H1 (cell line): ENCODE measurements around the gene SMIM15. TPM values are rescaled to one million over a fixed set of nuclear protein-coding genes. Genes with fewer than 3 reads are reported as not detected.

Experiments used
- CTCF ChIA-PET: fragments of 300-600 bp; sonication (Branson Sonifier 250); formaldehyde crosslinking; loops from one replicate; lab custom pipeline; 2021; ENCODE audit not compliant: partially characterized antibody; lab: Charles Lee
- POLR2A ChIA-PET: fragments of 300-600 bp; sonication (Branson Sonifier 250); formaldehyde crosslinking; loops from one replicate; lab custom pipeline; 2021; ENCODE audit warnings: inconsistent platforms; ENCODE audit not compliant: partially characterized antibody; lab: Charles Lee
- DNase-seq, 2 experiments: peaks; one replicate each; pipeline versions ENCODE4 v3.0.0 to v3.0.0-alpha.2; 2010 to 2022; ENCODE audit warnings: low spot score in 2 of 2, low read depth in 1 of 2, mixed read lengths in 1 of 2
- FAIRE-seq: peaks from 2 replicates; lab custom pipeline; 2011; peaks lifted over from hg19 to GRCh38; lab: Jason Lieb, UNC
- H2AFZ ChIP-seq: 2 replicates; pipeline ENCODE4 v1.8.1; 2012; ENCODE audit warnings: low read length, inconsistent platforms
- H2AK5ac ChIP-seq: 2 replicates; pipeline ENCODE4 v1.6.1; 2013; ENCODE audit warnings: low read depth, low read length
- H2BK120ac ChIP-seq: replicated peaks from 2 replicates; pipeline ENCODE3; 2013; ENCODE audit warnings: low read depth, low read length, inconsistent platforms
- H2BK12ac ChIP-seq: 2 replicates; pipeline ENCODE4 v1.6.1; 2013; ENCODE audit warnings: low read depth, low read length
- H2BK15ac ChIP-seq: 2 replicates; pipeline ENCODE4 v1.6.1; 2013; ENCODE audit warnings: low read length
- H2BK20ac ChIP-seq: 2 replicates; pipeline ENCODE4 v1.6.1; 2013; ENCODE audit warnings: low read length
- H2BK5ac ChIP-seq: 2 replicates; pipeline ENCODE4 v1.6.1; 2013; ENCODE audit warnings: low read depth, low read length
- H3K14ac ChIP-seq: 2 replicates; pipeline ENCODE4 v1.6.1; 2013; ENCODE audit warnings: inconsistent platforms; ENCODE audit not compliant: insufficient read length
- H3K18ac ChIP-seq: 2 replicates; pipeline ENCODE4 v1.6.1; 2013; ENCODE audit warnings: low read length; ENCODE audit errors: extremely low read depth
- H3K23ac ChIP-seq: 2 replicates; pipeline ENCODE4 v1.6.1; 2013; ENCODE audit warnings: inconsistent platforms; ENCODE audit not compliant: insufficient read length
- H3K23me2 ChIP-seq: 2 replicates; pipeline ENCODE4 v1.6.1; 2013; ENCODE audit warnings: low read depth, low read length
- H3K27ac ChIP-seq: 2 replicates; pipeline ENCODE4 v1.6.1; 2011; ENCODE audit warnings: low read depth, low read length, inconsistent platforms
- H3K27me3 ChIP-seq, 4 experiments: replicated peaks in 1 of 4; 1 replicate in 1 of 4; 2 replicates in 3 of 4; pipeline versions ENCODE4 v1.6.1 to v1.8.1; 2011 to 2013; ENCODE audit warnings: low read length in 3 of 4, mild to moderate bottlenecking in 3 of 4, inconsistent platforms in 2 of 4, mixed read lengths in 2 of 4, moderate library complexity in 1 of 4; ENCODE audit not compliant: control insufficient read depth in 3 of 4, insufficient read depth in 3 of 4; ENCODE audit errors: extremely low read depth in 1 of 4
- H3K36me3 ChIP-seq, 4 experiments: 2 replicates each; pipeline versions ENCODE4 v1.6.1 to v1.8.1; 2011 to 2013; ENCODE audit warnings: mild to moderate bottlenecking in 4 of 4, low read length in 3 of 4, moderate library complexity in 2 of 4, control low read depth in 1 of 4, inconsistent platforms in 1 of 4; ENCODE audit not compliant: insufficient read depth in 4 of 4, control insufficient read depth in 2 of 4
- H3K4ac ChIP-seq: replicated peaks from 2 replicates; pipeline ENCODE3; 2013; ENCODE audit warnings: low read length, low read depth, mixed read lengths, inconsistent platforms; ENCODE audit not compliant: insufficient read length
- H3K4me1 ChIP-seq, 4 experiments: replicated peaks in 1 of 4; 1 replicate in 1 of 4; 2 replicates in 3 of 4; pipeline versions ENCODE4 v1.6.1 to v1.8.1; 2011 to 2013; ENCODE audit warnings: low read length in 3 of 4, inconsistent platforms in 2 of 4, mixed read lengths in 1 of 4; ENCODE audit not compliant: insufficient read depth in 4 of 4, control insufficient read depth in 3 of 4
- H3K4me2 ChIP-seq, 2 experiments: 2 replicates each; pipeline versions ENCODE4 v1.6.1 to v1.8.1; 2011 to 2013; ENCODE audit warnings: low read depth in 2 of 2, low read length in 2 of 2, control low read depth in 1 of 2, inconsistent platforms in 1 of 2, mild to moderate bottlenecking in 1 of 2; ENCODE audit not compliant: insufficient read depth in 1 of 2
- H3K4me3 ChIP-seq, 4 experiments: fragments of 200-600, 300-600 bp in 1 of 4; sonication (generic), shearing (Covaris generic), sonication (Bioruptor Twin) in 1 of 4; 2 replicates each; pipeline versions ENCODE4 v1.5.1 to v1.8.1; 2011 to 2016; ENCODE audit warnings: low read length in 4 of 4, low read depth in 3 of 4, control low read depth in 2 of 4, inconsistent platforms in 2 of 4, mild to moderate bottlenecking in 2 of 4, mixed read lengths in 1 of 4, moderate library complexity in 1 of 4; ENCODE audit not compliant: insufficient read depth in 2 of 4; ENCODE audit errors: extremely low read depth in 1 of 4
- H3K56ac ChIP-seq: replicated peaks from 2 replicates; pipeline ENCODE3; 2013; ENCODE audit warnings: low read depth, mild to moderate bottlenecking, mixed read lengths, low read length, inconsistent platforms; ENCODE audit not compliant: insufficient read length
- H3K79me1 ChIP-seq: 2 replicates; pipeline ENCODE4 v1.6.1; 2013; ENCODE audit warnings: low read depth, low read length, control low read depth
- H3K79me2 ChIP-seq, 2 experiments: 2 replicates each; pipeline versions ENCODE4 v1.6.1 to v1.8.1; 2012 to 2013; ENCODE audit warnings: low read length in 2 of 2, mild to moderate bottlenecking in 2 of 2, inconsistent platforms in 1 of 2; ENCODE audit not compliant: insufficient read depth in 2 of 2, control insufficient read depth in 1 of 2
- H3K9ac ChIP-seq, 4 experiments: replicated peaks in 1 of 4; 1 replicate in 1 of 4; 2 replicates in 3 of 4; pipeline versions ENCODE4 v1.6.1 to v1.8.1; 2011 to 2013; ENCODE audit warnings: low read depth in 3 of 4, low read length in 3 of 4, control low read depth in 2 of 4, mild to moderate bottlenecking in 2 of 4, moderate library complexity in 2 of 4, inconsistent platforms in 1 of 4; ENCODE audit errors: extremely low read depth in 1 of 4
- H3K9me3 ChIP-seq, 2 experiments: 2 replicates each; pipeline versions ENCODE4 v1.6.1 to v1.8.1; 2012 to 2013; ENCODE audit warnings: mild to moderate bottlenecking in 2 of 2, moderate library complexity in 2 of 2, control low read depth in 1 of 2, inconsistent platforms in 1 of 2, low read depth in 1 of 2, low read length in 1 of 2, mixed read lengths in 1 of 2; ENCODE audit not compliant: insufficient read depth in 2 of 2
- H4K20me1 ChIP-seq, 2 experiments: replicated peaks in 1 of 2; 2 replicates each; pipeline versions ENCODE3 to v1.8.1; 2011 to 2013; ENCODE audit warnings: inconsistent platforms in 2 of 2, low read length in 2 of 2, mild to moderate bottlenecking in 1 of 2; ENCODE audit not compliant: insufficient read depth in 2 of 2, control insufficient read depth in 1 of 2
- H4K5ac ChIP-seq: 2 replicates; pipeline ENCODE4 v1.6.1; 2013; ENCODE audit warnings: low read length, low read depth, mixed read lengths, inconsistent platforms; ENCODE audit not compliant: insufficient read length
- H4K8ac ChIP-seq: 2 replicates; pipeline ENCODE4 v1.8.0; 2013; ENCODE audit warnings: mild to moderate bottlenecking, moderate library complexity, low read length, inconsistent platforms; ENCODE audit not compliant: insufficient read depth; ENCODE audit errors: extremely low read depth
- H4K91ac ChIP-seq: replicated peaks from 2 replicates; pipeline ENCODE3; 2013; ENCODE audit warnings: low read length, mixed read lengths, inconsistent platforms; ENCODE audit not compliant: insufficient read length
- ASH2L ChIP-seq: fragments of 200-600, 300-600 bp; sonication (generic); IDR thresholded peaks from one replicate; pipeline ENCODE4 v1.7.1; 2017; ENCODE audit warnings: low read length
- BCL11A ChIP-seq, 2 experiments: IDR thresholded peaks; one replicate each; pipeline ENCODE4 v1.6.1; 2011; ENCODE audit warnings: low read depth in 2 of 2, low read length in 2 of 2, mild to moderate bottlenecking in 2 of 2
- CTCF ChIP-seq, 3 experiments: IDR thresholded peaks; 1 replicate in 2 of 3; 2 replicates in 1 of 3; pipeline versions ENCODE4 v1.5.1 to v1.6.1; 2011; ENCODE audit warnings: low read length in 3 of 3, mild to moderate bottlenecking in 3 of 3, inconsistent platforms in 2 of 3, low read depth in 1 of 3, moderate library complexity in 1 of 3; ENCODE audit not compliant: insufficient read depth in 1 of 3; ENCODE audit errors: control extremely low read depth in 1 of 3
- FOSL1 ChIP-seq: IDR thresholded peaks from 2 replicates; pipeline ENCODE4 v1.6.1; 2011; ENCODE audit warnings: mild to moderate bottlenecking, low read depth, low read length, moderate library complexity; ENCODE audit not compliant: insufficient read depth
- JUN ChIP-seq: IDR thresholded peaks from 2 replicates; pipeline ENCODE4 v1.6.1; 2011; ENCODE audit warnings: low read depth, mild to moderate bottlenecking, improper control_type of control experiment, low read length
- KDM1A ChIP-seq: fragments of 200-600, 300-600 bp; sonication (generic); IDR thresholded peaks from 2 replicates; pipeline ENCODE4 v1.7.1; 2016; ENCODE audit warnings: mild to moderate bottlenecking, low read length, borderline replicate concordance
- NRF1 ChIP-seq: IDR thresholded peaks from 2 replicates; pipeline ENCODE4 v1.6.1; 2011; ENCODE audit warnings: mild to moderate bottlenecking, low read depth, low read length, improper control_type of control experiment
- SIX5 ChIP-seq: IDR thresholded peaks from 2 replicates; pipeline ENCODE4 v1.6.1; 2011; ENCODE audit warnings: mild to moderate bottlenecking, low read depth, low read length
- TCF12 ChIP-seq: IDR thresholded peaks from 2 replicates; pipeline ENCODE4 v1.6.1; 2011; ENCODE audit warnings: low read depth, mild to moderate bottlenecking, low read length
- WGBS, 2 experiments: shearing (Covaris generic) in 1 of 2; methylation state at CpG; one replicate each; pipeline versions ENCODE4 v1.1.6 to v1.1.7; 2013 to 2015; ENCODE audit warnings: low lambda C conversion rate in 2 of 2, mixed read lengths in 2 of 2, inconsistent platforms in 1 of 2, low coverage in 1 of 2, missing lambda C conversion rate in 1 of 2; ENCODE audit not compliant: insufficient replicate concordance in 2 of 2, insufficient coverage in 1 of 2, insufficient read length in 1 of 2; ENCODE audit errors: extremely low coverage in 1 of 2, missing lambda C conversion rate in 1 of 2; 5-methylcytosine and 5-hydroxymethylcytosine counted together
- polyA plus RNA-seq, 7 experiments: library from polyadenylated mRNA; depleted of rRNA in 3 of 7; stranded (reverse) in 5 of 7; unstranded in 2 of 7; fragments of >200 nt in 5 of 7; fragments of 200-250 nt in 2 of 7; gene quantifications; 1 replicate in 5 of 7; 2 replicates in 1 of 7; 4 replicates in 1 of 7; pipeline versions ENCODE4 v1.2.1 to v1.2.3, GENCODE V29; 2011 to 2013; ENCODE audit warnings: missing spikeins in 2 of 7, mixed read lengths in 2 of 7
- total RNA-seq: library from RNA; stranded (reverse); fragmentation: NEBNext Ultra II Directional; extraction: Animal tissue kit (Norgen Biotek cat#: 25700); gene quantifications from 2 replicates; pipeline ENCODE4 v1.2.1, GENCODE V29; 2021

SMIM15 gene
- total and polyA plus RNA-seq, 2 of the 8 experiments (the other 6 are each of a cell fraction or from before 2014, with no cell fraction given): 17.6 to 53.1 TPM

GRCh38 chr5:61142811-61143210, 19.5 kb downstream of the SMIM15 start:
- 78% methylated on average over 3 of the region's 3 CpGs; no CpG with 5 or more reads in 1 of the 2 experiments for WGBS, 2 experiments
- no peak overlapping the region for H3K9ac ChIP-seq
- H3K4ac ChIP-seq: no peak overlapping the region
- H2AFZ ChIP-seq: no peak overlapping the region
- H4K91ac ChIP-seq: no peak overlapping the region
- H2BK120ac ChIP-seq: no peak overlapping the region
- no peak overlapping the region for H3K23ac ChIP-seq
- H3K27ac ChIP-seq: no peak overlapping the region
- H4K8ac ChIP-seq: no peak overlapping the region
- ChIA-PET POLR2A (no interaction called here), CTCF (no interaction called here)
- no peak overlapping the region for H3K4me2 ChIP-seq
- no peak overlapping the region for H2BK12ac ChIP-seq
- no peaks in the 10 kb centered on the region for H3K79me2 ChIP-seq
- FAIRE-seq: no peak
- no peak overlapping the region for H4K5ac ChIP-seq
- TF ChIP-seq BCL11A (IDR thresholded peaks at IDR 0.05; ENCODE audit: low read depth in 2 of 2, low read length in 2 of 2): no peak
- TF ChIP-seq ASH2L: no peak
- no peak for TF ChIP-seq NRF1
- no peak for TF ChIP-seq JUN
- no peak for TF ChIP-seq CTCF (IDR thresholded peaks at IDR 0.05; ENCODE audit: control extremely low read depth in 1 of 3, insufficient read depth in 1 of 3, low read depth in 1 of 3, low read length in 3 of 3)
- TF ChIP-seq SIX5: no peak
- no peak for TF ChIP-seq TCF12
- no peak for TF ChIP-seq FOSL1
- TF ChIP-seq KDM1A: no peak
- TF ChIP-seq, all 59 proteins: peak for 0
- Histone ChIP-seq H4K20me1 (no peaks in the 10 kb centered on the region), H2AK5ac (no peak overlapping the region), H3K79me1 (no peaks in the 10 kb centered on the region), H3K18ac (no peak overlapping the region), H3K4me3 (no peak overlapping the region), H3K27me3 (no peaks in the 10 kb centered on the region), H2BK15ac (no peak overlapping the region), H3K36me3 (no peaks in the 10 kb centered on the region), H2BK5ac (no peak overlapping the region), H3K9me3 (no peaks in the 10 kb centered on the region), H3K4me1 (no peaks in the 10 kb centered on the region; a peak in 1 of 7 replicates), H3K56ac (no peak overlapping the region), H3K23me2 (no peaks in the 10 kb centered on the region), H3K14ac (no peak overlapping the region), H2BK20ac (no peak overlapping the region)
- no peak for DNase-seq
